GM18526 (cell line): ENCODE data around the gene ACVRL1.

Source experiments
- POLR2A ChIP-seq: IDR thresholded peaks from 3 replicates; pipeline ENCODE4 v1.6.1; 2011; ENCODE audit not compliant: insufficient read length; ENCODE audit errors: extremely low read depth

ACVRL1 gene

DNA sequence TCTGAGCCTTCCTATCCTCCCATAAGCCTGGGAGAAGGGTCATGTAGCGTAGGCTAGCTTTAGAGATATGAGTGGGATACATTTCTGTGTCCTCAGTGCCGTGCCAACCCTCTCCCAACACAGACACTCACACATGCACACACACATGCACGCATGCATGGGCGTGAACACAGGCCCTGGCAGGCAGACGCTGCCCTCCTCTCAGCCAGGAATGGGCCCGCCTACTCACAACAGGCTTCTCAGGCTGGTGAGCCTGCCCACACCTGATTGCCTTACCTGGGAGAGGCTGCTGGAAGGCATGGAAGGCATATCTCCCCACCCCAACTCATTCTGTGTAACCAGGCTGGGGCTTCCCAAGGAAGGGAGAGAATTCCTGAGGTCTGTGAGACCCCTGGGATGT is 31.4 kb downstream of the ACVRL1 start:
- TF ChIP-seq POLR2A, result no peak

DNA sequence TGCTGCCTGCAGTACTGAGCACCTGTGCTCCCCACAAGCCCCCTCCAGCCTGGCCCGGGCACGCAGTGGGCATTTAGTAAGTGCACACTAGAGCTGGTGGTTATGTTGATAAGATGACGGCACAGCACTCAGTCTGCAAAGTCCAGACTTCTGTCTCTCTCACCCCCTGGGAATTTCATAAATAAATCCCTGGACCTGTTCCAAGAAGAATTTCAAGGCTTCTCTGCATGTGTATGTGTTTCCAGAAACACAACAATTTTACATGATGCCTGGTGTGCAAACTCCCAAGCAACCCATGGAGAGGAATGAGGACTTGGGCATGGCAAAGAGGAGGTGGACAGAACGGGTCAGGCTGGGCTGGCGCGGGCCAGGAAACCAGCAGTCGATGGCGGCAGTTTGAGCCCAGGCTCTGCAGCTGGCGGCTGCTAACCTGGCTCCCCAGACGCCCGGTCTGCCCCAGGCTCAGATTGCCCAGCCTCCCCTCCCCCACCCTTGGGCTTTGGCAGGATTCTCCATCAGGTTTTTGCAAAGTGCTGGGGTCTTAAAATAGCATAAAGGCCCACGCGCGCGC is 33.8 kb downstream of the ACVRL1 start:
- no peak for TF ChIP-seq POLR2A

DNA sequence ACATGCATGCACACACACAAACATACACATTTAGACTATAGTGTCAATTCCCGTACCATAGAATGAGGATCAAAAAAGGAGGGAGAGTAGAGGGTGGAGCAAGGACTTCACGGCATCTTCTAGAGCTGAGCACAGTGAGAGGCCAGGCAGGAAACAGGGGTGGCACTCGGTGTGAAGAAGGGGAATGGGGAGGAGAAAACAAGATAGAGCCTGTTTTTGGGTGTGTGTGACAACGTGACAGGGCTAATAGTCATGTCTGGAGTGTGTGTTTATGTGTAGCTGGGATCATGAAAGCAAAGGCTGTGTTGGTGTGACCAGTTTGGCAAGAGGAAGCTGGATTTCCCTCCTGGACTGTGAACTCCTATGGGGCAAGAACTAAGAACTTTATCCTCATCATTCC is 34.3 kb downstream of the ACVRL1 start:
- TF ChIP-seq POLR2A, result no peak

DNA sequence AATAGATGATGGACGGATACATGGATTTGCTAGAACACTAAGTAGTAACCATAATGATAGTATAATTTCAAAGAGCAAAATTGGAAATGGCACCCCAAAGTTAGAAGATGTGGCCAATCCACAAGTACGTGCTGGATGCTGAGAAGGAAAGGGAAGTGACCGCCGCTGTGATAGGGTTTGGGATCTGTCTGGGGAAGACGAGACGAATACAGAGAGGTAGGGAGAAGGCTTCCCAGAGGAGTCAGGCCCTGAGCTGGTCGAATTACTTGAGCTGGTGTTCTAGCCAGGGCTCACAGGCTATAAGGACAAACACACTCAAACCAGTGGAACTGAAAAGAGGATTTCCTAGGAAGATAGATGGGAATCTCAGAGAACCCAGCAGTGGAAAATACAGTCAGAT is 34.8 kb downstream of the ACVRL1 start:
- no peak for TF ChIP-seq POLR2A

DNA sequence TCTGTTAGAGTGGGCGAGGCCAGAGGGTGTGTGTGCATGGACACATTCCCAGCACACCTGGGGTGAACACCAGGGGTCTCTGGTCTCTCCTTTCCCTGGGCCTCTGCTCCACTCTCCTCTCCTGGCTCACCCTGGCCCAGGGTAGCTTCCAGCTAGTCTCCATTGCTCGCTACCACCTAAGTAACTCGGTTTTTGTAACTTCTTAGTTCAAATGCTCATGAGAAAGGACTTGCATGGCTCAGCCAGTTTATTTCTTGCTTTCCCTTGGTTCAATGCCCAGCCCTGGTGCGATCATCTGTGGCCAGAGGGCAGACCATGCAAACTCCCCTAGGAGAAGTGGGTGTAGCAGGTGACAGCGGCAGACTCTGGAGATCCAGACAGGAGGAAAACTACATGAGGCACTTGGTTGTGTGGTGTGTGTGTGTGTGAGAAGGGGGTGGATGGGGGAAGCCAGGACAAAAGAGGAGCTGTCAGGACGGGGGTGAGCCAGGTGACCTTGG is 35.2 kb downstream of the ACVRL1 start:
- TF ChIP-seq POLR2A, result no peak

DNA sequence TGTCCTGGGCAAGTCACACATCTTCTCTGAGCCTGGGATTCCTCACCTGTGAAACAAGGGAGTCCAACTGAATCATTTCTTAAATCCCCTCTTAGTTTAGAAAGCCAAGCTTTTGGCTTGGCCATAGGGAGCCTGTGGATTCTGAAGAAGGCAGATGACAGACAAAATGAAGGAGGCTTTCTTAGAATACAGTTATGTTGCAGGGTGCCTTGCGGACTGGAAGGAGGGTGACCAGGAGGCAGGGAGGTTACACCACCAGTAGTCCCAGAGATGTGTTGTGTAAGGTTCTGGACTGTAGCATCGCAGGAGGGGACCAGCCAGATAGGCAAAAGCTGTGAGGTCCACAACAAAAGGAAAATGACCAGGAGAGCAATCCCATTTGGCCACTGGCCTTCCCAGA is 36.0 kb downstream of the ACVRL1 start:
- TF ChIP-seq POLR2A, result no peak

DNA sequence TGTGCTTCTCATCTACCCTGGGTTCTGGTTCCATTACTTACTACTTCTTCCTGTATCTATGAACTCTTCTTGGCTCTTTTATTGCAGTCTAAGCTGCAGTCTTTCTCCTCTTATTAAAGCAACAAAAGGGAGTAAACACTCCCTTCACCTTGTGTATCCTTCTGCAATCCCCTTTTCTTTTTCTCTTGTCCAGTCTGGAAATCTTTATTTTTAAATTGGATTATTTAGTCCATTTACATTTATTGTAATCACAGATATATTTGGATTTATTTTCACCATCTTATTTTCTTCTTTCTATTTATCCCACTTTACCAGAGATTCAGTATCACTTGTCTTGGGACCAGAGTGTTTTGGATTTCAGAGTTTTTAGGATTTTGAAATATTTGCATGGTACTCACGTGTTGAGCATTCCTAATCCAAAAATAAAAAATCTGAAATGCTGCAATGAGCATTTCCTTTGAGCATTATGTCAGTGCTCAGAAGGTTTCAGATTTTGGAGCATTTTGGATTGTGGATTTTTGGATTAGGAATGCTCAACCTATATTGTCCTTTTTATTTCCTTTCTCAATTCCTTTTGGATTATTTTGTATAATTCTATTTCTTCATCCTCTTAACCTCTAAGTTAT is 37.4 kb downstream of the ACVRL1 start:
- TF ChIP-seq POLR2A, result no peak

DNA sequence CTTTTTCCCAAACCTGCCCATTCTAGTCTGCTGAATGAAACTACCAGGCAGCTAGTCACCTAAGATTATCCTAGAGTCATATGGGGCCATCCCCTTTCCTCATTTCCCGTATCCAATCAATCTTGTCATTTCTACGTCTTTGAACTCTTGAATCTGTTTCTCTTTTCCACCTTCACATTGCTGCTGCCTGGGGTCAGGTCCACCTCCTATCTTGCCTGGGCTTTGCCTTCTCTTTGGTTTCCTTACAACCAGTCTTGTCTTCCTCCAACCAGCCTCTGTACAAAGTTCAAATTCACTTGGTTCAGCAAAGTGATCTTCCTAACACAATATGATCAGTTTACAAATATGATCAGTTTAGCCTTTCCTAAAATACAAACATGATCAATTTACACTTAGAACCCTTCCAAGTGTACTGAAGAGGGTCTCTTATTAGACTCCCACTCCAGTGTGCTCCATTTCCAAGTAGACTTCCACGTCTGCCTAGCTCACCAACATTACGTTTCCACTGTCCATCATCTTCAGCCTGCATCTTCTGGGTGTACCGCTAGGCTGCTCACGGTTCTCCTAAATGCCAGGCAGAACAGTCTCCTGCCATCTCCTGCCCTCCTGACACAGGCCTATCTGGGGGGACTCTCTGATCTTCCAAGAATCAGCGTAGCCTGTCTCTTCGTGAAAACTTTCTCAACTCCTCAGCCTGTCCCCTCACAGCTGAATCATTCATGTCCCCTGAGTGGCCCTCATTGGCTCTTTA is 40.1 kb downstream of the ACVRL1 start:
- TF ChIP-seq POLR2A, result no peak

DNA sequence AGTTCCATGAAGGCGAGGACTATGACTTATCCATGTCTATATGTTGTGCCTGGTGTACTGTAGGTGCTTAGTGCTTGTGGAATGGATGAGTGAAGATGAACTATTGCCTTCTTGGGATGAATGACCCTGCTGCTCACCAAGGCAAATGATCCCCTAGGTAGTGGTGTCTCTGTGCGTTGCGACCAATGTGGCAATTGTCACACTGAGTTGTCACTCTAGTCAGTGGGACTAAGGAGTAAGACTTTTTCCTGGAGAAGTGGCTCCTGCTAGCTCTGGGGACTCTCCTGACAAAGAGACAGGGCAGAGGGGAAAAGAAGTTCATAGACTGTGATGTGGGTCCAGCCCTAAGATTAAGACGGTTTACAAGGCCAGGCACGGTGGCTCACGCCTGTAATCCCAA is 40.8 kb downstream of the ACVRL1 start:
- TF ChIP-seq POLR2A, result no peak

DNA sequence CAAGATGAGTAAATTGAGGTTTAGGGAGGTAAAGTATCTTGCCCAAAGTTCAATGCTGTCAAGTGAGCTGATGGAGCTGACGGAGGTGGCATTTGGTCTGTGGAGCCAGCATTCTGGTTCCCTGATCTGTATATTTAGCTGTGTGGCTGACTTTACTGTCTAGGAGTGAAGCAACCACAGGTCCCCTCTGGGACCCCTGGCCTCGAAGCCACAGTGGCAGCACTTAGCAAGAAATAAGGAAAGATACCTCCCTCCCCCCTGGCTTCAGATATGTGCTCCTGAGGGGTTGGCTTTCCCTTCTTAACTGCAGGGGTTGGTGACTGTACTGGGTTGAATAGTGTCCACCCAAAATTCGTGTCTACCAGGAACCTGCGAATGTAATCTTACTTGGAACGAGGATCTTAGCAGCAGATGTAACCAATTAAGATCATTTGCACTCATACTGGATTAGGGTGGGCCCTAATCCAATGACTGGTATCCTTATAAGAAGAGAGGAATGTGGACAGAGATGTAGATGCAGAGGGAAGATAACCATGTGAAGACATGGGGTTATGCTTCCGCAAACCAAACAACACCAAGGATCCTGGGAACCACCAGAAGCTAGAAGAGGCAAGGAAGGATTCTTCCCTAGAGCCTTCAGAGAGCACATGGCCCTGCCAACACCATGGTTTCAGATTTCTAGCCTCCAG is 42.2 kb downstream of the ACVRL1 start:
- TF ChIP-seq POLR2A, result no peak

DNA sequence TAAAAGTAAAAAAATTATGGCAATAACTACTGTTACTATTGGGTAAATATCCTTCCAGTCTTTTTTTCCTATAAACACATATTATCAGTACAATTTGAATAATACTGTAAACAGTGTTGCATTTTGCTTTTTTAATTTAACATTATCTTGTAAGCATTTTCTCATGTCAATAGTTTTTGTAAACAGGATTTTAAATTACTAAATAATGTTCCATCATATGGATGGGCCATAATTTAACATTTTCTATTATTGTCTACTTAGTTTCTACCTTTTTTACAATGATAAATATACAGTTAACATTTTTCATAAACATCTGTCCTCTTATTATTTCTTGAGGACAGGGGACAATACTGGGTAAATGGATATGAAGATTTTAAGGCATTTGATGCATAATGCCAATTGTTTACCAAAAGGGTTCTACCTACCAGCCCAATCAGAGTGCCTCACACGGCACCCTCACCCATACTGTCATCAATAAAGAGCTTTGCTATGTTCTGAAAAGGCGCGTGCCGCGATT is 43.4 kb downstream of the ACVRL1 start:
- TF ChIP-seq POLR2A, result no peak

DNA sequence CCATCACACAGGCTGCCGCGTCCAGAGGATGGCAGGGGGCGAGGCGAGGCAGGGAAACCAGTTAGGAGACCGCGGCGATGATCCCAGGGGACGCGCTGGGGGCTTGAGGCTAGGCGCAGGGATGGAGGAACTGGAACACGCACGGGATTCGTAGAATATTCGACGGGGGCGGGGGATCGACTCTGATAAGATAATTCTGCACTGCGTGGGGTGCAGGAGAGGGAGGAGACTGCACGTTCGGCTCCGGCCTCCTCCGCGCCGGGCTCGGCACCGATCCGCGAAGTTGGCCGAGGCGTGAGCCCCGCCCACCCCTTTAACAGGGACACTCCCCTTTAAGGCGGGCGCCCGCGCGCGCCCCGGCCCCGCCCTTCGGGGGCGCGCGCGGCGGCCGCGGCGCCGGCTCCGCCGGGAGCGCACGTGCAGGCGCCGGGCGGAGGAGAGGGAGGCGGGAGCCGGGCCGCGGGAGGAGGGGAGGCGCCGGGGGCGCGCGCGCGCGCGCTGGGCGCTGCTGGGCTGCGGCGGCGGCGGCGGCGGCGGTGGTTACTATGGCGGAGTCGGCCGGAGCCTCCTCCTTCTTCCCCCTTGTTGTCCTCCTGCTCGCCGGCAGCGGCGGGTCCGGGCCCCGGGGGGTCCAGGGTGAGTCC is 44.0 kb downstream of the ACVRL1 start, which contains the start of gene ACVR1B:
Gene ACVR1B, plus strand, starts transcription at position 501 of the 644 bp plus-strand sequence. Its CDS starts 45 bp downstream, at position 546.
- TF ChIP-seq POLR2A, result no peak

DNA sequence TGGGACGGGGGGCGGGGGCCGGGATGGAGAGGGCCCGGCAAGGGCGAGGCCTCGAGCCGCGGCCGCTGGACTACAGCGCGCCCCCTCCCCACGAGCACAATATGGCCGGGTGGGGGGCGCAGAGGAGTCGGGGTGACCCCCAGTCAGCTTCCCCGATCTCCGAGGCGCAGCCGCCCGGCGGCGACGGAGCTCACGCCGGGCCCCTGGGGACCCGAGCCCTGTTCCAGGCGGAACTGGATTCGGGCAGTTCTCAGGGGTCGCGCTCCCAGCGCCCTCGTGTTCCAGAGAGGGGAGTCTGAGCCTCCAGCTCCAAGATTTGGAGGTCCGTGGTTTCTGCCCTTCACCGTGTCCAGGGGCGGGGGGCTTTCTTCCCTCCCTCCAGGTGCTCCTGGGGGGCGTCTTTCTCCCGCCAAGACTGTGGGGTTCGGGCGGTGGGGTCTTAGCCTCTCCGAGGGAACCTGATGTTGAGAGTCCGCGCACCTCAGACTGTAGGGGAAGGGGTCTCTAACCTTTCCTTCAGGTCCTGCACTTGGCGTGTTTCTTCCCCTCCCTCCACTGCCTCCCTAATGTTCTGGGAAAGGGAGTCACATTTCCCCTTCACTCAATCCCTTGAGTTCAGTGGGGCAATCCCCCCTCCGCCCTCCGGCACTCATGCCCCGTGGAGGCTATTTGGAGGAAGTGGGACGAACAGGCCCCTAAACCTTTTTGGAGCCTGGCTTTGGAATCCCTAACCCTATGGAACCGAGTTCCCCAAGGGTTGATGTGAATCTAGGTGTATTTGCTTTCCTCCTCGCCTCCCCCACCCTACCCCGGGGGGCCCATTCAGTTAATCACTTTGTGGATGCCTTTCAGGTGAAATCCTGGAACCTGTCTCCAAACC is 44.8 kb downstream of the ACVRL1 start:
- TF ChIP-seq POLR2A, result no peak

DNA sequence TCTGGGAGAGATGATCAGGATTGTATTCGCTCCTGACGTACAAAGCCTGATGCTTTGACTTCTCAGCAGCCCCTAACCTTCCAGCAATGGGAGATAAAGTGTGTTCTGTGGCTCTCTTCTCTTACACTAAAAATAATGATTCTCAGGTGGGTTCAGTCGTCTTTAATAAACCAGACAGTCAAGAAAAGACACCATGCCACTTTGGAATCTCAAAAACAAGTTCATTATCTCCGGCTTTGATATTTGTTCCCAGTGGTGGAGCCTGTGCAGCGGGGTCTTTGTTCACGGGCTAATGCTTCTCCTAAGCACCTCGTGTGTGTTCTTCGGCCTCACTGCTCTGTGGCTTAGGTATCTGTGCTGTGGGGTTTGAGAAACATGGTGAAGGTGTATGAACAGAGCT is 45.8 kb downstream of the ACVRL1 start:
- TF ChIP-seq POLR2A, result no peak

DNA sequence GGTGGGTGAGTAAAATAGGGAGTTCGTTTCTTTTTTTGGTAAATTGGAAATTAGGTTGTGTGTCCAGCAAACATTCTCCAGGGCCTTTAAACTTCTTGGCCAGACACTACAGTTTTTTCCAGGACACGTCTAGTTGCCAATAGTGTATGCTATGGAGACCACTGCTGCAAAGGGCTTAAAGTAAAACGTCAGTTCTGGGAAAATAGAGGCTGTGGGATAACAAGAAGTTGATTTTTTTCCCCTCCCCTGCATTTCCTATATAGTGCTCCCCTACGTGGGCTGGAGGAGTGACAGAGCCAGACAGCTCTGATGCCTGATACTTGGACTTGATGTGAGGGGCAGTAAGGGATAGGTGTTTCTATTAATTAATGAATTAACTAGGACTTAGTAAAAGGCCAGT is 46.6 kb downstream of the ACVRL1 start:
- TF ChIP-seq POLR2A, result no peak
